ENCODE data around the gene WASF2. TPM values are rescaled to one million over a fixed set of nuclear protein-coding genes. Genes with fewer than 3 reads are reported as not detected.

The WASF2 gene
- total RNA-seq, 2 experiments from 2014 or later = 109 to 110 TPM

DNA sequence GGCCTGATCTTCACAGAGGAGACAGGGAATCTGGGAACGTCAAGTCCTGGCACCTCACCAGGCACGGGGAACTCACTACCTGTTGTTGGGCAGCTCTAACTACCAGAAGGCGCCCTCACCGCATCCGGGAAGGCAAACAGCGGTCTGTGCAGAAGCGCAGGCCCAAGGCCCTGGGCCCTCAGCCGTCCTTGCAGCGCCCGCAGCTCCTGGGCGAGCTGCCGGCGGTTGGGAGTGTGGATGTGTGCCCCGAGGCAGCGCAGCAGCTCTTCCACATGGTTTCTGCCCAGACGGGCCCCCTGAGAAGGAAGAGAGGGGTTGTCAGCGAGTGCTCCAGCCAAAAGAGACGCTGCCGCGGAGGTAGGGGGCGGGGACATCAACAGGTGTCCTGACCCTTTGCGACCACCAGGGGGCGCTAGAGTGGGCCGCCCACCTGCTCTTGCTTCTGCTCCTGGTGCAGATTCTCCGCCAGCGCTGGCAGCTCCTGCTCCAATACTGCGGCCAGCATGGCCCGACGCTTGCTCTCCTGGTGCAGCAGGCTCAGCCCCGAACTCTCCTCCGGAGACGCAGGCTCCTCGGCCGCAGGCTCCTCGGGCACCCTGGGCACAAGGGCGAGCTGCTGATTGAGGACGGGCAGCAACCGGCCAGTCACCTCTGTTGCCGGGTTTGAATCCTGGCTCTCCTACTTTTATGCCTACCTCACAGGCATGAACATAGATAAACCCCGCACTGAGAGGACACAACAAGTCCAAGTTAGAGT, 132.5 kb downstream of the WASF2 start:
- ChIA-PET CTCF (interaction anchor here (0.6 to 7.1 kb wide), 28 partner anchors 9 to 697 kb away, joined by 3 to 80 read pairs (median 7); partner anchors contain the start of genes AHDC1, CD164L2, GPR3 and IFI6), POLR2A (interaction anchor here (2.0 kb wide), 1 partner anchor 8 kb away, joined by 11 read pairs; the partner anchor contains the start of gene MAP3K6)
- H3K36me3 Mint-ChIP-seq = no peaks in the 10 kb centered on the region
- H3K9me3 Mint-ChIP-seq = no peaks in the 10 kb centered on the region
- peak; percentile 89 for DNase-seq
- no peaks in the 10 kb centered on the region for H3K27me3 Mint-ChIP-seq
- H3K4me3 Mint-ChIP-seq = peak overlapping the region; percentile 68
- intact Hi-C loops (cut with micrococcal nuclease) = loop anchor here (1.0 to 2.0 kb wide), 2 partner anchors 15 to 35 kb away; partner anchors contain the start of genes GPR3 and SYTL1
- peak overlapping the region; percentile 81 for H3K27ac Mint-ChIP-seq
- H3K4me1 Mint-ChIP-seq (ENCODE audit: low read depth) = peaks cover 43% of the 10 kb centered on the region

DNA sequence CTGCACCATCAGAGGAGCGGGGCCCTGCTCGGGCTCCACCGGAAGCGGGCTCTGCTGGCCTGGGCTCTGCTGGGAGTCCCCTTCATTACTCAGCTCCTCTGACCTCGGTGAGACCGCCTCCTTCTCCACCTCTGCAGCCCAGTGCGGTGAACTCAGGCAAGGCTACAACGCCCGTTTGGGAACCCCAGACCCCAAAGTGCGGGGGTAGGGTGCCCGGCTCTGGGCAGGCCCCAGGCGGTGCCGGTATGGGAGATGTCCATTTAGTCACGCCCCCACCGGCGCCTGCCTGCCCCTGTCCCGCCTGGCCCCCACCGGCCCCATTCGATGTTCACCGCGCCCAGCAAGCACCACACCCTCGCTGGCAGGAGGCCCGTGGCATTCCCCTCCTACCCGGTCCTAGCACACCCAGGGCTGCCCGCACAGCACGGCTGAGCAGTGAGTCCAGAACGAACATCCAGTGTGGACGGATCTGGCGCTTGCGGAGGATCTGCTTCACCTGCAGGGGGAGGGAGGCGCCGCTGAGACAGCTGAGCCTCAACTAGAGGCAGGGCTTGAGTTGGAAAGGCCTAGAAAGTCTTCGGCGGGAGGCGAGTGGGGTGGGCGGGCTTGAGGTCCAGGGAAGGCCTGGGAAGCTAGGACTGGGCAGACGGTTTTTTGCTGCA, 133.2 kb downstream of the WASF2 start:
- ChIA-PET CTCF (interaction anchor here (0.6 to 7.1 kb wide), 26 partner anchors 9 to 450 kb away, joined by 3 to 80 read pairs (median 8); partner anchors contain the start of genes AHDC1, CD164L2, GPR3 and IFI6), POLR2A (interaction anchor here (2.0 kb wide), 1 partner anchor 9 kb away, joined by 11 read pairs; the partner anchor contains the start of gene MAP3K6)
- intact Hi-C loops (cut with micrococcal nuclease) = loop anchor here (1.0 to 2.0 kb wide), 2 partner anchors 14 to 36 kb away; partner anchors contain the start of genes GPR3 and SYTL1
- Mint-ChIP-seq H3K4me3 (peak overlapping the region; percentile 68), H3K27ac (peak overlapping the region; percentile 81), H3K4me1 (ENCODE audit: low read depth) (peaks cover 43% of the 10 kb centered on the region), H3K9me3 (no peaks in the 10 kb centered on the region), H3K36me3 (no peaks in the 10 kb centered on the region), H3K27me3 (no peaks in the 10 kb centered on the region)
- peak; percentile 69 for DNase-seq

- ChIA-PET POLR2A (interaction anchor here (2.0 kb wide), 1 partner anchor 10 kb away, joined by 11 read pairs; the partner anchor contains the start of gene MAP3K6), CTCF (interaction anchor here (0.6 to 7.1 kb wide), 13 partner anchors 10 to 450 kb away, joined by 3 to 80 read pairs (median 26); partner anchors contain the start of genes GPR3, MAP3K6 and SYTL1)
- Mint-ChIP-seq H3K36me3 (no peaks in the 10 kb centered on the region), H3K4me1 (ENCODE audit: low read depth) (peaks cover 43% of the 10 kb centered on the region), H3K9me3 (no peaks in the 10 kb centered on the region), H3K27me3 (no peaks in the 10 kb centered on the region), H3K27ac (peak overlapping the region; percentile 8), H3K4me3 (peak overlapping the region; percentile 68)
- no peak for DNase-seq
- intact Hi-C loops (cut with micrococcal nuclease) = loop anchor here (2.0 kb wide), 1 partner anchor 13 kb away; the partner anchor contains the start of gene SYTL1
Observed at GRCh38 chr1:27356277-27356618, 133.7 kb downstream of the WASF2 start.

DNA sequence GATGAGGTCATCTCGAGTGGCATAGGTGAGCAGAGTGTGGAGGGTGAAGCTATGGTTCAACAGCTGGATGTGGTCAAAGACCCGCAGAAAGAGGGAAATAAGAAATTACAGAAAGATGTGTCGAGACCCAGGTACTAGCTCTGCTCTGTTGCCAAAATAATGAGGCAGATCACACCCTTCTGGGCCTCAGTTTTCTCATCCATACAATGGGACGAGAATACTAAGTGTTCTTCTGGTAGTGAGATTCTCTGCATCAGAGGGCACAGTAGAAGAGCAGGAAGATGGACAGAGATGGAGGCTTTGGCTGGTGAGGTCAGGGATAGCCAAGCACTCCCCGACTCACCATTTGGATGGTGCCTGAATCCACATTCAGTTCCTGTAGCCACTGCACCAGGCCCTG, 134.3 kb downstream of the WASF2 start:
- H3K9me3 Mint-ChIP-seq = no peaks in the 10 kb centered on the region
- POLR2A ChIA-PET = no interaction called here
- H3K4me1 Mint-ChIP-seq (ENCODE audit: low read depth) = peaks cover 43% of the 10 kb centered on the region
- no peaks in the 10 kb centered on the region for H3K36me3 Mint-ChIP-seq
- intact Hi-C loops (cut with micrococcal nuclease) = loop anchor here (2.0 kb wide), 1 partner anchor 13 kb away; the partner anchor contains the start of gene SYTL1
- peak overlapping the region; percentile 23 for H3K27ac Mint-ChIP-seq
- H3K4me3 Mint-ChIP-seq = no peak overlapping the region
- CTCF ChIA-PET = interaction anchor here (1.3 to 7.1 kb wide), 8 partner anchors 10 to 61 kb away, joined by 3 to 80 read pairs (median 36); partner anchors contain the start of genes MAP3K6 and SYTL1
- H3K27me3 Mint-ChIP-seq = no peaks in the 10 kb centered on the region
- no peak for DNase-seq

Other genes with a start within 250 kb of the WASF2 start
- 10 to 100 TPM; 22.8 to 24.6 TPM for gene TMEM222, start 168.0 kb downstream of the WASF2 start, total RNA-seq
- 10 to 100 TPM; 27.3 to 30.4 TPM for gene SYTL1, start 148.1 kb downstream of the WASF2 start, total RNA-seq
- 1 to 10 TPM; 8.2 to 9.7 TPM for gene MAP3K6, start 123.2 kb downstream of the WASF2 start, total RNA-seq
- gene FCN3, start 115.3 kb downstream of the WASF2 start, total RNA-seq = not detected
- not detected for gene CD164L2, start 106.8 kb downstream of the WASF2 start, total RNA-seq
- 1 to 10 TPM; 1.3 to 1.5 TPM for gene GPR3, start 97.5 kb downstream of the WASF2 start, total RNA-seq
- 10 to 100 TPM in 1 of 2 experiments, 1 to 10 TPM in 1; 8.3 to 12.1 TPM for gene AHDC1, start 114.0 kb upstream of the WASF2 start, total RNA-seq
- under 1 TPM; 0.24 to 0.27 TPM for gene FGR, start 145.0 kb upstream of the WASF2 start, total RNA-seq
- 10 to 100 TPM; 76.4 TPM for gene IFI6, start 182.0 kb upstream of the WASF2 start, total RNA-seq
- gene FAM76A, start 235.8 kb upstream of the WASF2 start, total RNA-seq = 10 to 100 TPM in 1 of 2 experiments, 1 to 10 TPM in 1; 8.1 to 11.8 TPM

Data from activated CD4-positive, alpha-beta memory T cell treated with anti-CD3 and anti-CD28 coated beads for 36 hours (primary cell).